ENCODE measurements around the gene DCLK1.

Gene DCLK1

DNA sequence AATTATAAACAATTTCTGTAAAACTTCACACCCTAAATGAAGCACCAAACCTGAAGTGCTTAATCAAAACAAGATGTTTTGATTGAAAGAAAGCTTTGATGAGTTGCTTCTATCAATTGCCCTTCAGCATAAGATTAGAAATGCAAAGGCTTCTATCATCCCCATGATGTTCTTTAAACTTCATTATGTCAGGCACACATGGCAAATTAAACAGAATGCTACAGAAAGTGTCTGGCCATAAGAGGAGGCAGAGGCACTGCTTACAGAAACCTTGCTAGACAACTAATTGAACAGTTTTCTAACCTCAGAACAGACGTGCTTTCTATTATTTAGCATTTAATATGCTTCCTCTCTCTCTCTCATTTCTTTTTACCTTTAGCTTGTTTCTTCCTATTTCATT lies 228.1 kb downstream of the DCLK1 start:
- TF ChIP-seq JUND (IDR thresholded peaks at IDR 0.05; ENCODE audit: low read depth), result no peak
- in situ Hi-C loops (cut with HindIII; ENCODE audit: low pct_unique_long_range_greater_than_20kb, low sequenced_read_pairs), result no loop called here
- DNase-seq (ENCODE audit: low read depth in 1 of 2, low spot score in 1 of 2), result no peak

DNA sequence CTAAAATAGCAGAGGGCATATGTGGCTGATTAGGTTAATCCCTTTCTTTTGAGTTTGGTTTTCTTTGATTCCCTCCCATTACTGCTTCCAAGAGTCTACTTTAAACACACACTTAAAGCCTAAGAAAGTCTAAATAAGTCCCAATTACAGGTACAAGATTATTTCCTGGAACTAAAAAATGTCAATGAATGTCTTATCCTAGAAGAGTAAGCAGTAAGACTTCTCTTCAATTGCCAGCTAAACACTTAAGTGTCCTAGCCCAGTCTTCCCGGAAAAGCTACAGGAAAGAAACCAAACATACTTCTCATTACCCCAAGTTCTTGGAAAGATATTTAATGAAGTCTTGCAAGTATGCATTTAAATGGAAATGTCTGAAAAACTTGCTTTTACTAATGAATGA lies 233.1 kb downstream of the DCLK1 start:
- no peak for DNase-seq (ENCODE audit: low read depth in 1 of 2, low spot score in 1 of 2)
- in situ Hi-C loops (cut with HindIII; ENCODE audit: low pct_unique_long_range_greater_than_20kb, low sequenced_read_pairs), result no loop called here
- no peak for TF ChIP-seq JUND (IDR thresholded peaks at IDR 0.05; ENCODE audit: low read depth)

DNA sequence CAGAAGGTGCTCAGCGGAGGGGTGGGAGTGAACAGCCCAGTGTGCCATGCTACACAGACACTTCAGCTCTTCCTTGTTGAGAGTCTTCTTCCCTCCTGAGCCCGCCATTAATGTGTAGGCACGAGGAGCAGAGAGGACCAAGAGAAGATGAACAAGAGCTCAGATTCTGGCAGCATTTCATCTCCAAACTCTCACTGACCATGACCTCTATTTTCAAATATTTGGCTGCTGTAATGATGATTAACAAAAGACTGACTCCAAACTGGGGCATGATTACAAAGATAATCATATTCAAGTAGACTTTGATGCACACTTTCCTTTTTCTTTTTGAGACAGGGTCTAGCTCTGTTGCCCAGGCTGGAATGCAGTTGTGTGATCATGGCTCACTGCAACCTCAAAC lies 236.5 kb downstream of the DCLK1 start:
- TF ChIP-seq JUND (IDR thresholded peaks at IDR 0.05; ENCODE audit: low read depth), result no peak
- in situ Hi-C loops (cut with HindIII; ENCODE audit: low pct_unique_long_range_greater_than_20kb, low sequenced_read_pairs), result no loop called here
- no peak for DNase-seq (ENCODE audit: low read depth in 1 of 2, low spot score in 1 of 2)

DNA sequence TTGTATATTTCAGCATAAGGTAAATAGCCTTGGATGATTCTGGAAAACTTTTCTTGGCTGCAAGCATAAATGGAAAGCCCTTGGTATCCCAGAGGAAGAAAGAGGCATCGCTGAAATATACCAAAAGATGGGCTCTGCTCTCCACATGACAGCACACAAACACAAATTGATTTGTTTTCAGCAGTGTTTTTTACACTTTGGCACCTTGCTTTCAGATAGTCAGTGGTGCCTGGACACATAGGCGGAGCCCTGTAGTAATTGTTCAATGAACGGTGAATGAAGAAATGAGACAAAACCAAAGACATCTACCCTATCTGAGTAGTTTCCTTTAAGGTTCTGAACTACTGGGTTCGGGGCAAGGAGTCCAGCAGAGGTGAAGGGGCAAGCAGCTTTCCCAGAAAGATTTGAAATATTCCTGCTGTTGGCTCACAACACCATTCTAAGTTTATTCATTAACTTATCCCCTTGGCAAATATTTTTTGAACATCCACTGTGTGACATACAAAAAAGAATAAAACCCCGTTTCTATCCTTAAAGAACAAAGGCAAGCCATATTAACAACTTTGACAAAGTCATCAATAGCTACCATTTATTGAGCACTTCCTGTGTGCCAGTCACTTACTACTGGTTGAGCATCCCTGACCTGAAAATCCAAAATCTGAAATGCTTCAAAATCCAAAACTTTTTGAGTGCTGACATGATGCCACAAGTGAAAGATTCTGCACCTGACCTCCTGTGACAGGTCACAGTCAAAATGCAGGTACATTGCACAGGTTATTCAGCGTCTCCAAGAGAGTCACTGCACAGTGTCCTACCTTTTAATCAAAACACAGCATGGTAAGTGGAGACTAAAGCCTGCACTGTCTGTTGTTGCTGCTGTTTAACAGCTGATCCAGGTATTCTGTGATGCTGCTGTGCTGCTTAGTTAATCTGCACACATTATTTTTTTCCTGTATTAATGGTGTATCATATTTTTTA lies 238.1 kb downstream of the DCLK1 start:
- in situ Hi-C loops (cut with HindIII; ENCODE audit: low pct_unique_long_range_greater_than_20kb, low sequenced_read_pairs), result no loop called here
- TF ChIP-seq JUND (IDR thresholded peaks at IDR 0.05; ENCODE audit: low read depth), result no peak
- no peak for DNase-seq (ENCODE audit: low read depth in 1 of 2, low spot score in 1 of 2)

DNA sequence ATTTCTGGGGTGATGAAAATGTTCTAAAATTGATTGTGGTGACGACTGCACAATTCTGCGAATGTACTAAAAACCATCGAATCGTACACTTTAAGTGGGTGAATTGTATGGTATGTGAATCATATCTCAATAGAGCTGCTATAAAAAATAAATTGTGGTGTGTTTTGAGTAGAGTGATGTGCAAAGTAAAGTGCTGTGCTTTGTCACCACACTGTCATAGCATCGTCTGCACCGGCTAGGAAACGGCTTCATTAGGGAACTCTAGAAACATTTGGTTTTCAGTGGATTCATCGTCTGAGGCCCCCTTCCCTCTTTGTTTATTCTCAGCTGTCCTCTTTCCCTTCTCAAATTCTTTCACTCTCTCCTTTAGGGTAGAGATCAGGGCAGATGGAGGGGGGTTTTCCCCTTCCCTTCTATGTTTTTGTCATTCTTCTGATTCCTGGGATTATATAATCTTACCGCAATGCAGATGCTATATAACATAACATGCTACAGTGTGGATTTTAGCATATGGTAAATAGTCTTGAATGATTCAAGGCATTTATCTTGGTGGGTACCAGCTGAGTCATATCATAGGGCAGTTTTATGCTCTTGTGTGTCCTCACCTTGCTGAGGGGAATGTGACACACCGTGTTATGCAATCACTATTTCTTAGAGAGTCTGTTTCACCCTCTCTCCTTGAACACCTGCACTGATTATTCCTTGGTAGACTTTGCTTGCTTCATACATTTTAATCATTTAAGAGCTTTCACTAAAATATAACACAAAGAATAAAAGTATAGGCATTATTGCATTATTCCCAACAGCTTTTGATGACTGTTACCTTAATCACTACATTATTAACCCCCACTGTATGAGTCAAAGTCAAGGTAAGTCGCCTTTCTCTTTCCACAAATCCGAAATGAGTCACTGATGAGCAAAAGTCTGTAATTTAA lies 239.4 kb downstream of the DCLK1 start:
- in situ Hi-C loops (cut with HindIII; ENCODE audit: low pct_unique_long_range_greater_than_20kb, low sequenced_read_pairs), result no loop called here
- no peak for TF ChIP-seq JUND (IDR thresholded peaks at IDR 0.05; ENCODE audit: low read depth)
- DNase-seq (ENCODE audit: low read depth in 1 of 2, low spot score in 1 of 2), result no peak

DNA sequence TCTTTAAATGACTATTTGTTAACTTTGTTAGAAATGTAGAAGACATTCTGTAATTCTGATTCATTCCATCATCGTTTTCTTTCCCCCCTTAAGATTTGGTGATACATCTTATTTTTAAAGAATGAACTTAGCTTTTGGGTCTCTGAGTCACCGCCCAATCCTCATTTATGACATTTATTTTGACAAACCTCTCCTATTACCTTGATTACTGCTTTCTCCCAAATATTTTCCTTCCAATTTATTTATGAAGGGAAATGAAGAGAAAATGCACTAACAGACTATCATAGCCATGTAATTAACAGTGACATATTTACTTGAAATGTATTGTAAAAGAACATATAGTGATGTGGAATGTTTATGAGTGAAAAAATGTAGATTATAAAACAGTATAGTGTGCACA lies 241.6 kb downstream of the DCLK1 start:
- in situ Hi-C loops (cut with HindIII; ENCODE audit: low pct_unique_long_range_greater_than_20kb, low sequenced_read_pairs), result no loop called here
- no peak for TF ChIP-seq JUND (IDR thresholded peaks at IDR 0.05; ENCODE audit: low read depth)
- DNase-seq (ENCODE audit: low read depth in 1 of 2, low spot score in 1 of 2), result no peak

DNA sequence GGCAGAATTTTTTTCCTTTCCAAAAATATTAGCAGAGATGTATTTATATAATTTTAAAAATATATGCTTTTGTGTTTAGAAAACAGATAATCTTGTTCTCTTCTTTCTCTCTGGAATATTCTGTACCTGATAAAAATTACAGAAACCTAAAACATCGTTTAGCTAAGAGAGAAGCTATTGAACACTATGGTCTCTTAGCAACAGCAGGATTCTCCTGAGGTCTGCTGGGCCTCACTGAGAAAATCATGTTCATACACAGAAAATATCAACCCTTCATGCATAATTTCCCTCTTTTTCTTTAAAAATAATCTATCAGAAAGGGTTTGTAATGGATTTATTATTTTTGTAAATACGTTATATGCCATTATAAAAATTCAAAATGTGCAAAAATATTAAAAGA lies 242.2 kb downstream of the DCLK1 start:
- DNase-seq (ENCODE audit: low read depth in 1 of 2, low spot score in 1 of 2), result no peak
- TF ChIP-seq JUND (IDR thresholded peaks at IDR 0.05; ENCODE audit: low read depth), result no peak
- in situ Hi-C loops (cut with HindIII; ENCODE audit: low pct_unique_long_range_greater_than_20kb, low sequenced_read_pairs), result no loop called here

DNA sequence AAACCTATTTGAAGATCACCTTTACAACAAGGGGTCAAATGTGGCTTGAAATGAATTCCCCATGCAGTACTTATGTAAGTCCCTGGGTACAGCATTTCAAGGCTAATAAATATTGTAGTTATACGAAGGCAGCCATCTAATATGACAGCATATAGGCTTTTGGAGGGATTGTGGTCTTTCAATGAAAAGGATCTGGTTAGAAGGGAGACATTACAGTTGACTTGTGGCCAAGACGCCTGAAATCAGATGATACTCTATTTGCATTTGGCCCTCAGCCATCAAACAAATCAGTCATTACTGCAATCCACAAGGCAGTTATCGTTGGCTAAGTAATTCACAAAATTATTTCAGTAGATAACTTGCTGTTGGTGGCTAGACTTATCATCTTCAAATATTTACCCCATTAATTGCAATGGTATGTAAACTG lies 242.7 kb downstream of the DCLK1 start:
- TF ChIP-seq JUND (IDR thresholded peaks at IDR 0.05; ENCODE audit: low read depth), result no peak
- no peak for DNase-seq (ENCODE audit: low read depth in 1 of 2, low spot score in 1 of 2)
- in situ Hi-C loops (cut with HindIII; ENCODE audit: low pct_unique_long_range_greater_than_20kb, low sequenced_read_pairs), result no loop called here

DNA sequence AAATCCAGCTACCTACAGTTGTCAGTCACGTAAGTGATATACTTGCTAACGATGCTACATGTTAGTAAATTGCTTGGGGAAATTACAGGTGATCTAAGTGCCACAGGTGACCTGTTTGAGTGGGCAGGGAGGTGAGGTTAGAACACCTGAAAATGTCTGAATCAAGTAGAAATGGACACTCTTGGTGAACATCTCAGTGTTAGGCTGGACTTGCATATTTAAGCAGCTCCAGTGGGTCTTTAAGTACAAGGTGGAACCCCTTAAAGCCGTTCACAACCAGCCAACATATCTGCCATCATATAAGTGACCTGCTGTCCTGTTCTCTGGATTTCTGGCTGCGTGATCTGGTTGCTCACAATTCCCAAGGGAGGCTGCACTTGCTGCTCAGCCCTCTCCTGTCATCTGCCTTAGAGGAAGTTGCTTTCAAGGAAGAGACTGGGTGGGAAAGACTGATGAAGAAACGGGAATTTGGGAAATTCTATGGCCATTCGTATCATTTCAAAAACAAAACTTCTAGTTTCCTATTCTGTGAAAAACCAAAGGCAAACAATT lies 244.0 kb downstream of the DCLK1 start:
- no peak for DNase-seq (ENCODE audit: low read depth in 1 of 2, low spot score in 1 of 2)
- TF ChIP-seq JUND (IDR thresholded peaks at IDR 0.05; ENCODE audit: low read depth), result no peak
- in situ Hi-C loops (cut with HindIII; ENCODE audit: low pct_unique_long_range_greater_than_20kb, low sequenced_read_pairs), result no loop called here

DNA sequence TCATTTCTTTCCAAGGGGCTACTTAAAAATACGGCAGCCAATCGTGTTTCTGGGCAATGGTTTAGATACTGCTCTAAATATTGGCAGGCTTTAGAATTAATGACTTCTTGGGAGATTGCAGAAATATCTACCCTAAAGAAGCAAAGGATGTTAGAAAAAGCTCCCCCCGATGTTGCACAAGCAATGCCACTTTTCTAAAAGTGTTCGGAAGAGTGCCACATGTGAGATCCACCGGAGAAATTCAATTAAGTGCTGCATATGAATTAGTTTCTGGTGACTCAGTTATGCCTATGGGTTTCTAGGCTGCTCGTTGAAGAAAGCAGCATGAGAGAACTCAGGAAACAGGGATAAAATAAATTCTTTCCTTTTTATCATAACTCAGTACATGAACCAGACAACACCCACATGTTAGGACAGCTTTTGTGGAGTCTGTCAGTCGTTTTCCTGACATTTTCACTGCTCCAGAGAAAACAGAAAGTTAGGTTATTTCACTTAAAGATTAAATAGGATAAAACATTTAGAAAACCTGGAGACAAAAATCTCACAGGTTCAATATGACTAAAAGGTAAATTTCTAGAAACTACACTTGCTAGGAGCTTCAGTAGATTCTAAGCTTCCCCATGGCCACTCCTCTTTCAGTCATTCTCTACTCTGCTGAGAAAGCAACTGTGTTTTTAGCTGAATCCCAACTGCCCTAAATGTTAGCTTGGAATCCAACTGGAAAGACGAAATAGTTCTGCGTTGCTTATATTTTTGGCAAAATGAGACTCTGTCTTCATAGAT lies 244.7 kb downstream of the DCLK1 start:
- in situ Hi-C loops (cut with HindIII; ENCODE audit: low pct_unique_long_range_greater_than_20kb, low sequenced_read_pairs), result no loop called here
- no peak for DNase-seq (ENCODE audit: low read depth in 1 of 2, low spot score in 1 of 2)
- no peak for TF ChIP-seq JUND (IDR thresholded peaks at IDR 0.05; ENCODE audit: low read depth)

DNA sequence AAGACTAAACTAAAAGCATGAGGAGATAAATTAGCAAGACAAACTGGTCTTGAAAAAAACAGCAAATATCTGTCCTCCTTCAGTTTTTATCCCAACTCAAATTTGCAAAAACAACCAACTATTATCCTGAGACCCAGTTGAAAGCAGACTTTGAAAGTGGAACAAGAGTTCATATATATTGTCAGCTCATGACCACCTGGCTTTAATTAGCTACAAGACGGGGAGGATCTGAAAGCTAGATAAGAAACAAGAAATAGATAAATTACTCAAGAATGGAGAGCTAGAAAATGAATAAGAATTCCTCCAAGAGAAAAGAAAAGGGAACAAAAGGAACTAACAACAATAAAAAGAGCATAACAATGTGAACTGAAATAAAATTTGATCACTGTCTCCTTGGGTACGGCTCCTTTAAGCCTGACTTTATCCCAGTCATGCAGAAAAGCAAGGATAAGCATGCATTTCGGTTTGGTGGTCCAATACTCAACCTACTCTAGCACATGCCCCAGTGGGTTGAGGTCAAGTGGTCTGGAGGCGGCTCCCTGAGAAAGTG lies 246.9 kb downstream of the DCLK1 start:
- no peak for TF ChIP-seq JUND (IDR thresholded peaks at IDR 0.05; ENCODE audit: low read depth)
- DNase-seq (ENCODE audit: low read depth in 1 of 2, low spot score in 1 of 2), result no peak
- in situ Hi-C loops (cut with HindIII; ENCODE audit: low pct_unique_long_range_greater_than_20kb, low sequenced_read_pairs), result no loop called here
